K562 (cell line): ENCODE data around the gene UBE2C. TPM values are rescaled to one million over a fixed set of nuclear protein-coding genes. Genes with fewer than 3 reads are reported as not detected.

ENCODE experiments used
- AFF4 ChIP-seq: sonication (generic); formaldehyde crosslinking; IDR thresholded peaks from 2 replicates; pipeline ENCODE4 v1.8.0; 2023; ENCODE audit warnings: mild to moderate bottlenecking, missing genetic modification reagents
- CREBBP ChIP-seq: IDR thresholded peaks from one replicate; pipeline ENCODE4 v1.6.1; 2012; ENCODE audit warnings: low read depth, mild to moderate bottlenecking, control low read depth, inconsistent platforms, low read length
- CXXC5 ChIP-seq: fragments of 250-450 bp; sonication (Bioruptor Pico); IDR thresholded peaks from 2 replicates; pipeline ENCODE4 v1.8.0; 2022; ENCODE audit warnings: inconsistent platforms, mild to moderate bottlenecking, moderate library complexity
- DDX20 ChIP-seq: fragments of 450-650 bp; IDR thresholded peaks from 2 replicates; pipeline ENCODE4 v1.6.1; 2016; ENCODE audit warnings: missing genetic modification characterization, low read depth, mild to moderate bottlenecking, missing compliant biosample characterization, moderate library complexity
- E2F6 ChIP-seq, 2 experiments: IDR thresholded peaks; 2 replicates each; pipeline ENCODE4 v1.6.1; 2011; ENCODE audit warnings: borderline replicate concordance in 1 of 2, control low read depth in 1 of 2, low read depth in 1 of 2, low read length in 1 of 2, mild to moderate bottlenecking in 1 of 2, mixed read lengths in 1 of 2, moderate library complexity in 1 of 2; ENCODE audit not compliant: insufficient read depth in 1 of 2, insufficient read length in 1 of 2, poor library complexity in 1 of 2, severe bottlenecking in 1 of 2; ENCODE audit errors: extremely low read depth in 1 of 2
- FIP1L1 ChIP-seq: fragments of 200-400 bp; formaldehyde crosslinking; IDR thresholded peaks from 2 replicates; pipeline ENCODE4 v1.6.1; 2018; ENCODE audit warnings: mild to moderate bottlenecking, low read depth, low read length; ENCODE audit not compliant: poor library complexity, severe bottlenecking
- FOXJ3 ChIP-seq: sonication (generic); formaldehyde crosslinking; IDR thresholded peaks from 2 replicates; pipeline ENCODE4 v1.4.0; 2020; ENCODE audit warnings: mild to moderate bottlenecking, missing genetic modification reagents
- KDM5B ChIP-seq: fragments of 200-600 bp; sonication (generic); IDR thresholded peaks from 2 replicates; pipeline ENCODE4 v1.6.1; 2012; ENCODE audit warnings: low read depth, mild to moderate bottlenecking, moderate library complexity, low read length, control low read depth, inconsistent platforms; ENCODE audit not compliant: insufficient replicate concordance
- MIER1 ChIP-seq: fragments of 450-650 bp; IDR thresholded peaks from 2 replicates; pipeline ENCODE4 v1.6.1; 2016; ENCODE audit warnings: antibody characterized with exemption, mild to moderate bottlenecking, low read depth
- MTA2 ChIP-seq: fragments of 450-650 bp; IDR thresholded peaks from 2 replicates; pipeline ENCODE4 v1.6.1; 2016; ENCODE audit warnings: low read depth
- RBM22 ChIP-seq: fragments of 200-400 bp; formaldehyde crosslinking; IDR thresholded peaks from 2 replicates; pipeline ENCODE4 v1.6.1; 2018; ENCODE audit warnings: low read length, low read depth; ENCODE audit not compliant: poor library complexity, severe bottlenecking
- RCOR1 ChIP-seq, 2 experiments: IDR thresholded peaks; 2 replicates each; pipeline ENCODE4 v1.6.1; 2012; ENCODE audit warnings: low read depth in 2 of 2, low read length in 2 of 2, borderline replicate concordance in 1 of 2, improper control_type of control experiment in 1 of 2
- SMAD1 ChIP-seq: fragments of 150-350 bp; IDR thresholded peaks from 2 replicates; pipeline ENCODE4 v1.6.1; 2014; ENCODE audit warnings: low read length, low read depth; ENCODE audit not compliant: partially characterized antibody
- SPI1 ChIP-seq: IDR thresholded peaks from 2 replicates; pipeline ENCODE4 v1.6.1; 2011; ENCODE audit warnings: low read depth, low read length, control low read depth, borderline replicate concordance
- TAF1 ChIP-seq: IDR thresholded peaks from 2 replicates; pipeline ENCODE4 v1.6.1; 2011; ENCODE audit warnings: mild to moderate bottlenecking, low read length, moderate library complexity; ENCODE audit not compliant: insufficient read depth, control insufficient read depth, severe bottlenecking; ENCODE audit errors: extremely low read depth
- TAF9B ChIP-seq: fragments of 450-650 bp; IDR thresholded peaks from 2 replicates; pipeline ENCODE4 v1.6.1; 2018; ENCODE audit warnings: mild to moderate bottlenecking; ENCODE audit not compliant: partially characterized antibody
- TCF3 ChIP-seq: sonication (generic); formaldehyde crosslinking; IDR thresholded peaks from 2 replicates; pipeline ENCODE4 v1.4.0; 2020; ENCODE audit warnings: mild to moderate bottlenecking, missing genetic modification reagents
- XRCC4 ChIP-seq: IDR thresholded peaks from one replicate; pipeline ENCODE4 v1.6.1; 2011; ENCODE audit not compliant: insufficient read depth, insufficient read length; ENCODE audit errors: extremely low read depth
- ZBTB1 ChIP-seq: sonication (generic); formaldehyde crosslinking; IDR thresholded peaks from 2 replicates; pipeline ENCODE4 v1.8.1; 2023; ENCODE audit warnings: missing genetic modification reagents, low read depth, mild to moderate bottlenecking, borderline replicate concordance
- ZC3H8 ChIP-seq: fragments of 450-650 bp; IDR thresholded peaks from 2 replicates; pipeline ENCODE4 v1.6.1; 2017
- ZNF165 ChIP-seq: fragments of 250-450 bp; sonication (Bioruptor Pico); IDR thresholded peaks from 2 replicates; pipeline ENCODE4 v1.4.0; 2020; ENCODE audit warnings: borderline replicate concordance
- ZNF174 ChIP-seq: fragments of 250-450 bp; sonication (Bioruptor Pico); IDR thresholded peaks from 2 replicates; pipeline ENCODE4 v1.4.0; 2020; ENCODE audit warnings: mild to moderate bottlenecking
- ZNF589 ChIP-seq: fragments of 200-800 bp; sonication (Bioruptor generic); IDR thresholded peaks from 2 replicates; pipeline ENCODE4 v1.6.1; 2016; ENCODE audit warnings: low read depth, missing genetic modification characterization, missing compliant biosample characterization
- polyA plus RNA-seq, 8 experiments: library from polyadenylated mRNA; depleted of rRNA in 4 of 8; stranded (reverse) in 5 of 8; unstranded in 3 of 8; fragments of >200 nt; fragmentation: Nextera tagmentation in 2 of 8; fragmentation: Illumina TruSeq in 1 of 8; extraction: Ambion mirVana in 2 of 8; extraction: Trizol in 1 of 8; gene quantifications; 2 replicates each; pipeline versions ENCODE4 v1.2.1 to v1.2.3, GENCODE V29; 2011 to 2014; ENCODE audit warnings: inconsistent platforms in 1 of 8, missing spikeins in 1 of 8
- total RNA-seq, 7 experiments: library from RNA; depleted of rRNA in 6 of 7; stranded (reverse); fragments of >200 nt in 6 of 7; fragmentation: Illumina TruSeq in 2 of 7; extraction: Trizol in 2 of 7; gene quantifications; 2 replicates each; pipeline versions ENCODE4 v1.2.1 to v1.2.3, GENCODE V29; 2011 to 2021; ENCODE audit warnings: low replicate concordance in 1 of 7

UBE2C gene
- total and polyA plus RNA-seq, 9 of the 15 experiments (the other 6 are each of a cell fraction or from before 2014, with no cell fraction given): 0.51 to 1.6 (median 0.69) TPM

- TF ChIP-seq AFF4 (CRISPR knock-in tag): no peak
- TF ChIP-seq KDM5B: peak; percentile 25
- TF ChIP-seq ZNF589 (CRISPR knock-in tag): no peak
- no peak for TF ChIP-seq DDX20 (tag)
- no peak for TF ChIP-seq SMAD1
- TF ChIP-seq CXXC5 (CRISPR knock-in tag): peak; percentile 8; the same call in 1 of the 2 replicates
- no peak for TF ChIP-seq XRCC4
- TF ChIP-seq ZNF165 (CRISPR knock-in tag): no peak
- no peak for TF ChIP-seq CREBBP
- TF ChIP-seq TAF9B: no peak
- no peak for TF ChIP-seq FIP1L1
- no peak for TF ChIP-seq ZC3H8
- no peak for TF ChIP-seq MTA2
- no peak for TF ChIP-seq ZNF174 (CRISPR knock-in tag)
- TF ChIP-seq TAF1: no peak
- no peak for TF ChIP-seq RBM22
- TF ChIP-seq MIER1: no peak
- TF ChIP-seq SPI1: no peak
- TF ChIP-seq RCOR1 (IDR thresholded peaks at IDR 0.05; ENCODE audit: borderline replicate concordance in 1 of 2, low read depth in 2 of 2, low read length in 2 of 2): no peak
- TF ChIP-seq TCF3 (CRISPR knock-in tag): no peak
- TF ChIP-seq ZBTB1 (CRISPR knock-in tag): no peak
- TF ChIP-seq E2F6 (IDR thresholded peaks at IDR 0.05; ENCODE audit: borderline replicate concordance in 1 of 2, extremely low read depth in 1 of 2, insufficient read depth in 1 of 2, insufficient read length in 1 of 2, low read depth in 1 of 2, low read length in 1 of 2, poor library complexity in 1 of 2, severe bottlenecking in 1 of 2): peak; percentile 54 to 59
- no peak for TF ChIP-seq FOXJ3 (CRISPR knock-in tag)
Measured at GRCh38 chr20:45833883-45834796, 21.7 kb downstream of the UBE2C start (continued).
